ENCODE results near the gene KRTAP9-6.
A peak's percentile ranks its signal among the peaks of the same experiment; 100 is the strongest.

The KRTAP9-6 gene

GRCh38 chr17:41311111-41311510 lies 45.9 kb downstream of the KRTAP9-6 start:
- no peak overlapping the region for H3K4me3 ChIP-seq
- no peak overlapping the region for H3K27ac ChIP-seq

GRCh38 chr17:41315204-41315794 lies 50.1 kb downstream of the KRTAP9-6 start, which contains the start of gene KRTAP17-1:
KRTAP17-1 (minus strand) TSS chr17:41315710; CDS start chr17:41315650, 60 bp downstream.
- H3K27ac ChIP-seq = peak within 1 kb of the TSS in 2 of 21 experiments; percentile 47 to 53
- peak within 1 kb of the TSS in 1 of 7 experiments; percentile 4 for H3K4me3 ChIP-seq

Measured in skin epidermis (tissue), 12 donors.